Astrocyte (in vitro differentiated cells and primary cell): Measurements from ENCODE around the gene ZFHX3. TPM values are rescaled to one million over a fixed set of nuclear protein-coding genes. Genes with fewer than 3 reads are reported as not detected.
A peak's percentile ranks its signal among the peaks of the same experiment; 100 is the strongest.

Source experiments
- DNase-seq: peaks from one replicate; pipeline ENCODE4 v3.0.0-alpha.2; 2010; ENCODE audit warnings: low read depth
- FAIRE-seq: peaks from 2 replicates; lab custom pipeline; 2011; peaks lifted over from hg19 to GRCh38; lab: Jason Lieb, UNC
- H2AFZ ChIP-seq: 2 replicates; pipeline ENCODE4 v1.6.0; 2012; ENCODE audit warnings: low read depth, low read length, inconsistent platforms
- H3K27ac ChIP-seq: 2 replicates; pipeline ENCODE4 v1.5.1; 2011; ENCODE audit warnings: low read depth, low read length, inconsistent platforms
- H3K27me3 ChIP-seq: 2 replicates; pipeline ENCODE4 v1.6.0; 2011; ENCODE audit warnings: low read length, inconsistent platforms; ENCODE audit not compliant: insufficient read depth
- H3K36me3 ChIP-seq: 2 replicates; pipeline ENCODE4 v1.5.1; 2011; ENCODE audit warnings: low read length, inconsistent platforms; ENCODE audit not compliant: insufficient read depth
- H3K4me1 ChIP-seq: 2 replicates; pipeline ENCODE4 v1.5.1; 2011; ENCODE audit warnings: low read length, inconsistent platforms; ENCODE audit not compliant: insufficient read depth
- H3K4me2 ChIP-seq: 2 replicates; pipeline ENCODE4 v1.6.0; 2012; ENCODE audit warnings: low read length, inconsistent platforms
- H3K4me3 ChIP-seq: 2 replicates; pipeline ENCODE4 v1.5.1; 2011; ENCODE audit warnings: low read depth, mild to moderate bottlenecking, low read length, inconsistent platforms; ENCODE audit not compliant: insufficient read depth
- H3K79me2 ChIP-seq: 2 replicates; pipeline ENCODE4 v1.6.0; 2012; ENCODE audit warnings: mild to moderate bottlenecking, low read length, inconsistent platforms; ENCODE audit not compliant: insufficient read depth
- H3K9ac ChIP-seq: 2 replicates; pipeline ENCODE4 v1.6.0; 2012; ENCODE audit warnings: mild to moderate bottlenecking, low read length, inconsistent platforms
- H3K9me3 ChIP-seq: 2 replicates; pipeline ENCODE4 v1.5.1; 2012; ENCODE audit warnings: low read depth, mild to moderate bottlenecking, low read length, inconsistent platforms; ENCODE audit not compliant: insufficient read depth
- H4K20me1 ChIP-seq: 2 replicates; pipeline ENCODE4 v1.6.0; 2012; ENCODE audit warnings: low read length, inconsistent platforms; ENCODE audit not compliant: insufficient read depth
- H3K27ac Mint-ChIP-seq: one replicate; pipeline ENCODE4 v1.8.0; 2021; ENCODE audit warnings: mild to moderate bottlenecking, mixed read lengths; ENCODE audit not compliant: unreplicated experiment
- H3K27me3 Mint-ChIP-seq: one replicate; pipeline ENCODE4 v1.8.0; 2021; ENCODE audit warnings: low read depth, mixed read lengths; ENCODE audit not compliant: unreplicated experiment
- H3K36me3 Mint-ChIP-seq: one replicate; pipeline ENCODE4 v1.8.0; 2021; ENCODE audit warnings: low read depth, mixed read lengths; ENCODE audit not compliant: unreplicated experiment
- H3K4me1 Mint-ChIP-seq: one replicate; pipeline ENCODE4 v1.8.0; 2021; ENCODE audit warnings: low read depth, mixed read lengths; ENCODE audit not compliant: unreplicated experiment
- H3K4me3 Mint-ChIP-seq: one replicate; pipeline ENCODE4 v1.8.0; 2021; ENCODE audit warnings: mild to moderate bottlenecking, moderate library complexity, mixed read lengths; ENCODE audit not compliant: unreplicated experiment
- H3K9me3 Mint-ChIP-seq: one replicate; pipeline ENCODE4 v1.8.0; 2021; ENCODE audit warnings: mild to moderate bottlenecking, mixed read lengths; ENCODE audit not compliant: unreplicated experiment
- CTCF ChIP-seq: IDR thresholded peaks from 2 replicates; pipeline ENCODE4 v1.5.1; 2011; ENCODE audit warnings: low read depth, mild to moderate bottlenecking, inconsistent platforms, low read length, moderate library complexity; ENCODE audit not compliant: insufficient read depth
- EZH2 ChIP-seq: IDR thresholded peaks from 2 replicates; pipeline ENCODE4 v1.6.1; 2012; ENCODE audit warnings: mild to moderate bottlenecking, low read length, inconsistent platforms; ENCODE audit not compliant: insufficient read depth
- total RNA-seq: library from RNA; stranded (reverse); gene quantifications from 2 replicates; pipeline ENCODE4 v1.2.1, GENCODE V29; 2021

The ZFHX3 gene
- total RNA-seq, 1 donor from 2014 or later, result 19.7 TPM

- Histone ChIP-seq H3K4me2 (no peak overlapping the region), H3K9me3 (no peaks in the 10 kb centered on the region), H3K4me3 (no peak overlapping the region), H3K4me1 (peaks cover 38% of the 10 kb centered on the region), H3K9ac (no peak overlapping the region), H3K36me3 (no peaks in the 10 kb centered on the region), H3K79me2 (peaks cover 82% of the 10 kb centered on the region), H3K27me3 (no peaks in the 10 kb centered on the region), H3K27ac (no peak overlapping the region), H2AFZ (no peak overlapping the region), H4K20me1 (peaks cover 42% of the 10 kb centered on the region)
- TF ChIP-seq EZH2, result no peak
- TF ChIP-seq CTCF, result no peak
- H3K36me3 Mint-ChIP-seq, result peaks cover 8% of the 10 kb centered on the region
- H3K4me3 Mint-ChIP-seq, result no peak overlapping the region
- no peak overlapping the region for H3K27ac Mint-ChIP-seq
- peaks cover 16% of the 10 kb centered on the region for H3K4me1 Mint-ChIP-seq
- H3K27me3 Mint-ChIP-seq, result no peaks in the 10 kb centered on the region
- DNase-seq (no peak), FAIRE-seq (no peak)
- no peaks in the 10 kb centered on the region for H3K9me3 Mint-ChIP-seq
Observed at GRCh38 chr16:73021866-73022495, 25.9 kb downstream of the ZFHX3 start.

GRCh38 chr16:73020409-73020884 is 27.5 kb downstream of the ZFHX3 start:
- H3K4me3 ChIP-seq, result peak overlapping the region; percentile 34
- H3K27ac ChIP-seq, result peak overlapping the region; percentile 94
- H3K9ac ChIP-seq, result peak overlapping the region; percentile 73
- no peaks in the 10 kb centered on the region for H3K36me3 ChIP-seq
- H3K27ac Mint-ChIP-seq, result peak overlapping the region; percentile 71
- H3K4me2 ChIP-seq, result peak overlapping the region; percentile 84
- H3K4me1 Mint-ChIP-seq, result peaks cover 21% of the 10 kb centered on the region
- peaks cover 8% of the 10 kb centered on the region for H3K36me3 Mint-ChIP-seq
- H3K9me3 ChIP-seq, result no peaks in the 10 kb centered on the region
- peak overlapping the region; percentile 36 for H3K4me3 Mint-ChIP-seq
- no peaks in the 10 kb centered on the region for H3K27me3 ChIP-seq
- DNase-seq (peak; percentile 94), FAIRE-seq (no peak)
- H3K4me1 ChIP-seq, result peaks cover 40% of the 10 kb centered on the region
- no peaks in the 10 kb centered on the region for H3K27me3 Mint-ChIP-seq
- H2AFZ ChIP-seq, result no peak overlapping the region
- no peaks in the 10 kb centered on the region for H3K9me3 Mint-ChIP-seq
- no peak for TF ChIP-seq EZH2
- TF ChIP-seq CTCF, result no peak
- peaks cover 42% of the 10 kb centered on the region for H4K20me1 ChIP-seq
- peaks cover 85% of the 10 kb centered on the region for H3K79me2 ChIP-seq
